ENCODE measurements around the gene HTR6. TPM values are rescaled to one million over a fixed set of nuclear protein-coding genes. Genes with fewer than 3 reads are reported as not detected.

HTR6 gene
- total RNA-seq, 1 experiment from 2014 or later, result 0.10 TPM

- CTCF ChIA-PET, result no interaction called here
- no peak overlapping the region for H3K27ac ChIP-seq (ENCODE audit: low read length)
- H3K4me3 ChIP-seq (ENCODE audit: low read depth in 2 of 2, low read length in 2 of 2), result no peak overlapping the region
- in situ Hi-C loops (cut with HindIII; ENCODE audit: low pct_unique_long_range_greater_than_20kb, low sequenced_read_pairs) (no loop called here), intact Hi-C loops (cut with micrococcal nuclease; ENCODE audit: unreplicated experiment) (no loop called here)
- TF ChIP-seq POLR2AphosphoS5 (IDR thresholded peaks at IDR 0.05; ENCODE audit: low read depth, low read length), result no peak
- no peak for TF ChIP-seq CTCF (IDR thresholded peaks at IDR 0.05)
- TF ChIP-seq REST (IDR thresholded peaks at IDR 0.05; ENCODE audit: insufficient read depth in 1 of 2, low read depth in 2 of 2, low read length in 1 of 2), result no peak
- no peak for TF ChIP-seq SIN3A (IDR thresholded peaks at IDR 0.05; ENCODE audit: borderline replicate concordance, insufficient read depth, low read depth, low read length)
- TF ChIP-seq TCF7L2 (IDR thresholded peaks at IDR 0.05; ENCODE audit: low read depth, low read length), result no peak
- peaks cover 16% of the 10 kb centered on the region for H3K4me1 ChIP-seq (ENCODE audit: control insufficient read depth, insufficient read depth, low read length)
- ATAC-seq (no peak), DNase-seq (ENCODE audit: low read depth, low spot score) (no peak)
- no TSS peak for BruUV-seq (replicated peaks)
- peaks cover 12% of the 10 kb centered on the region; the same call in 1 of the 2 replicates for H3K36me3 ChIP-seq (ENCODE audit: control insufficient read depth, insufficient read depth, low read length)
- no peaks in the 10 kb centered on the region for H3K27me3 ChIP-seq (ENCODE audit: control insufficient read depth, insufficient read depth, low read length)
- POLR2A ChIA-PET, result no interaction called here
- no peaks in the 10 kb centered on the region for H3K9me3 ChIP-seq (ENCODE audit: control insufficient read depth, insufficient read depth, low read depth, low read length)
Measured at GRCh38 chr1:19620786-19621185, 43.9 kb upstream of the HTR6 start.

GRCh38 chr1:19621274-19621950, 43.3 kb upstream of the HTR6 start:
- Histone ChIP-seq H3K27ac (ENCODE audit: low read length) (no peak overlapping the region), H3K27me3 (ENCODE audit: control insufficient read depth, insufficient read depth, low read length) (no peaks in the 10 kb centered on the region), H3K4me3 (ENCODE audit: low read depth in 2 of 2, low read length in 2 of 2) (no peak overlapping the region), H3K36me3 (ENCODE audit: control insufficient read depth, insufficient read depth, low read length) (peaks cover 11% of the 10 kb centered on the region), H3K9me3 (ENCODE audit: control insufficient read depth, insufficient read depth, low read depth, low read length) (no peaks in the 10 kb centered on the region), H3K4me1 (ENCODE audit: control insufficient read depth, insufficient read depth, low read length) (peaks cover 14% of the 10 kb centered on the region)
- in situ Hi-C loops (cut with HindIII; ENCODE audit: low pct_unique_long_range_greater_than_20kb, low sequenced_read_pairs) (no loop called here), intact Hi-C loops (cut with micrococcal nuclease; ENCODE audit: unreplicated experiment) (no loop called here)
- TF ChIP-seq REST (IDR thresholded peaks at IDR 0.05; ENCODE audit: insufficient read depth in 1 of 2, low read depth in 2 of 2, low read length in 1 of 2), result no peak
- no peak for TF ChIP-seq POLR2AphosphoS5 (IDR thresholded peaks at IDR 0.05; ENCODE audit: low read depth, low read length)
- TF ChIP-seq SIN3A (IDR thresholded peaks at IDR 0.05; ENCODE audit: borderline replicate concordance, insufficient read depth, low read depth, low read length), result no peak
- TF ChIP-seq CTCF (IDR thresholded peaks at IDR 0.05), result no peak
- no peak for TF ChIP-seq TCF7L2 (IDR thresholded peaks at IDR 0.05; ENCODE audit: low read depth, low read length)
- DNase-seq (ENCODE audit: low read depth, low spot score), result no peak
- BruUV-seq (replicated peaks), result no TSS peak
- POLR2A ChIA-PET, result no interaction called here
- ATAC-seq, result no peak
- CTCF ChIA-PET, result no interaction called here

Data from Panc1 (cell line).